G401 (cell line): ENCODE measurements around the gene ARL14EPL. TPM values are rescaled to one million over a fixed set of nuclear protein-coding genes. Genes with fewer than 3 reads are reported as not detected.

Source experiments
- DNase-seq: peaks from one replicate; pipeline ENCODE4 v3.0.0-alpha.2; 2015; ENCODE audit warnings: low spot score
- in situ Hi-C: cut with HindIII; loops from 2 replicates; pipeline ENCODE4 v1.10.0; 2016; ENCODE audit warnings: low sequenced_read_pairs, mixed read lengths
- total RNA-seq: library from RNA; depleted of rRNA; stranded (reverse); fragments of >200 nt; shearing (Covaris generic); gene quantifications from 2 replicates; pipeline ENCODE4 v1.2.3, GENCODE V29; 2014; rRNA removed

Gene ARL14EPL
- not detected in 2 replicates for total RNA-seq

DNA sequence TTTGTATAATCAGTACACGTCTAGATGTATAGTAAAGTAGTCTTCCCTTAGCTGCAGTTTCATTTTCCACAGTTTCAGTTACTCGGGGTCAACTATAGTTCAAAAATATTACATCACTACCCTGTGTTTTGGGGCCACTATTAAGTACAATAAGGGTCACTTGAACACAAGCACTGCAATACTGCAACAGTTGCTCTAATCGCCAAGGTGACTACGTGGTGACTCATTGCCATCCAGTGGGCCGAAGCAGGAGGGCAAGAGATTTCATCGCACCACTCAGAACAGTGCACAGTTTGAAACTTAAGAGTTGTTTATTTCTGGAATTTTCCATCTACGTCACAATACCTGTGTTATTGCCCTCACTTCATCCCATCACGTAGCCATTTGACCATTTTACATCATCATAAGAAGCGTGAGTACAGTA lies at the start of gene ARL14EPL:
ARL14EPL (plus strand) TSS at position 379 of the 424 bp plus-strand sequence. CDS start 18,994 bp downstream, outside the sequence.
- DNase-seq = no peak
- in situ Hi-C loops = no loop called here

DNA sequence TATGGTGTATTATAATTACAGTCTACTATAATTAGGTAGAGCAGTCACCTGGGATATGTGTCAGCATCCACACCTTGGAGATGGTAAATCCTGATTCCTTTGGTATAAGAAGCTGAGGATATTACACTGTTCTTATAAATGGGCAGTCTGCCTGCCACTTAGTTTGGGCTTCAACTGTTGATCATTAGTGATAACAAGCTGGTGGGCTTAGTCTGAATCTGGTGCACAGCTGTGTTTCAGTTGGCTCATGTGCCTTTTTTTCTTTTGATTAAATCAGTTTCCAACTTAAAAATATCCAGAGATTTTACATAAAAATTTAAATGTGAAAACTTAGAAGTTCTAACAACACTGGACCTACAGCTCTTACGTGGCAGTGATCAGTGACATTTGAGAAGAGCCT lies 48.8 kb upstream of the ARL14EPL start:
- in situ Hi-C loops = no loop called here
- DNase-seq = no peak

DNA sequence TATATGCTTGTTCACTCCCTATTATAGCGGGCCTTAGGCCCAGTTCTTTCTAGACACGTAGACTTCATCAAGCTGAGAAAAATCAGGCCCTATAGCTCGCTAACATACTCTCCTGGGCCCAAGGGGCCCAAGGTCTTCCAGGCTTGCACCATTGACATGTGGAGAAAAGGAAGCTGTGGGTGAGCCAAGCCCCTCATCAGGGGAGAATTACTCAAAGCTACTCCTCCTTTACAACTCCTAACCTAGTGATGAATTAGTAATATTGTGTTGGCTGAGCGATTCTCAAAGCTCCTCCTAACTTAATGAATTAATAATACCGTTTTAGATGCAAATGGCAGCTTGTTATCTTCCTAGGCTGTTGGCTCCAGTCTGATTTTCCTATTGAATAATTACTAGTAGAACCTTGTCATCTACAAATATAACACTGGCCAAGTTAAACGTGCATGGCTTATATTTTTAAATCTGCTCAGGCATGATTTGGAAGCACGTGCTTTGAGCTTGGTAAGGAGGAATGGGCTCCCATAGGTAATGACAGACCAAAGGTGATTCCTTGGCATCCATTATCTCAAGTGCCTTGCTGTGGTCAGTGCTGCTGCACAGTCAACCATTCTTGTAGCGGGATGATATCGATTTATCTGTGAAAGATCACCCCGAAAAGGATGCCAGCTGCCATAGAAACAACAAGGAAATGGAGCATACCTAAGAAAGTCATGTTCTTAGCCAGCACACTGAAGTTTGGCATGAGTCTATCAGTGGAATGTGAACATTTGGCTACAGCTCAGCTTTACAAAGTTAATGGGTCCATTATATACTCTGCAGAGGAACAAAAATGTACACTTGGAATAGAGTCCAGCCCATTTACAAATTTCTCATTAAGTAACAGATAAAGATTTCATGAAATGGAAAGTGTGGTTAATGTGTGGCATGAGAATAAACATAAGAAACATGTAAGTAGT lies 46.2 kb upstream of the ARL14EPL start:
- DNase-seq = no peak
- in situ Hi-C loops = no loop called here

DNA sequence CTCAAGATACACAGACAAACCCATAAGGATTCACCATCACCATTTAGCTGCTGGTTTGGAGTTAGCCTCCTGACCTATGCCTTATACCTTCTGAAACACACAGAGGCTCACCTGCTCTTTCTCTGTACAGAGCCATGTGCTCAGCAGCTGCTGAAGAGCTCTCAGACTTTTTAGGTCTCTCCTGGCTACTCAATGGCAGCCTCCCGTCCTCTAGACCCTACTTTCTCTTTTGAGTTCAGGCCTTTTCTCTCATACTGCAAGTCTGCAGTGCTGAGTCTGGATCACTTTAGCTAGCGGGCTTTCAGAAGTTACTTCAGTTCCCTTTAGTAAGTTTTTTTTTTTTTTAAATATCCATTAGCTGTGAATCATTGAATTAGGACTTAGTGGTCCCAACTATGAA lies 44.3 kb upstream of the ARL14EPL start:
- in situ Hi-C loops = no loop called here
- no peak for DNase-seq

DNA sequence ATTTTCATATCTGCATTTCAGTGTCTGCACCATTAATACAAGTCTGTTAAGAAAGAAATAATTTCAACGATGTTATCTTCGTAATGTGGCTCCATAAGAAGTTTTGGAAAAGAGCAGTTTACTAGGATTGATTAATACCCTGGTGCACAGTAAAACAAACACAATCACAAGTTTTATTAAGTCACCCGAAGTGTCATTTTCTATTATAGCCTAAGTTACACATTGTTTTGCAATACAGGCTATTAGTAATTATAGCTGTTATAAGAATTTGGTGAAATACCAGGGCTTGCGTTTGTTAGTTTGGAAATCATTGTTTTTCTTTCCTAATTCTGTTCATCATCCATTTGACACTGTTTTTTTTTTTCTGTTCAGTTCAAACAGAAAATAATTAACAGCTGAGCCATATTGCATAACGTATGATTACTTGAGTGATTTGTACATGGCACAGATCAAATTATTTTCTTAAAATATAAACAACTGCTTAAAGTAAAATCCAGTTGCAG lies 39.4 kb upstream of the ARL14EPL start:
- DNase-seq = no peak
- in situ Hi-C loops = no loop called here

DNA sequence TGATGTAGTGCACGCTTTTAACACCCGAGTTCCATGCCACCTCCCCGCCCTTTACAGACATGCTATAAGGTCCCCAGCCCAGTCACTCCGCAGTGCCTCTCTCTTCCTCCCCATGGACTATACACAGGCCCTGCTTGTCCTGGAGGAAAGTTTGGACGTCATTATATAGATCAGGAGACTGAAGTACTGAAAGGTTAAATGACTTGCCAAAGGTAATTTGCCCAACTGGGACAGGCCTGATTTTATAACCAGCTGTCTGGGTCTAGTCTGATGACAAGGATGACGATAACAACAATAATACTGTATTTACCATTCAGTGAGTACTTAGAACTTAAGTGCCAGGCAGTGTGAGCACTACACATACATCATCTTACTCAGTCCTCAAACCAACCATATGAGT lies 36.9 kb upstream of the ARL14EPL start:
- no peak for DNase-seq
- in situ Hi-C loops = no loop called here

DNA sequence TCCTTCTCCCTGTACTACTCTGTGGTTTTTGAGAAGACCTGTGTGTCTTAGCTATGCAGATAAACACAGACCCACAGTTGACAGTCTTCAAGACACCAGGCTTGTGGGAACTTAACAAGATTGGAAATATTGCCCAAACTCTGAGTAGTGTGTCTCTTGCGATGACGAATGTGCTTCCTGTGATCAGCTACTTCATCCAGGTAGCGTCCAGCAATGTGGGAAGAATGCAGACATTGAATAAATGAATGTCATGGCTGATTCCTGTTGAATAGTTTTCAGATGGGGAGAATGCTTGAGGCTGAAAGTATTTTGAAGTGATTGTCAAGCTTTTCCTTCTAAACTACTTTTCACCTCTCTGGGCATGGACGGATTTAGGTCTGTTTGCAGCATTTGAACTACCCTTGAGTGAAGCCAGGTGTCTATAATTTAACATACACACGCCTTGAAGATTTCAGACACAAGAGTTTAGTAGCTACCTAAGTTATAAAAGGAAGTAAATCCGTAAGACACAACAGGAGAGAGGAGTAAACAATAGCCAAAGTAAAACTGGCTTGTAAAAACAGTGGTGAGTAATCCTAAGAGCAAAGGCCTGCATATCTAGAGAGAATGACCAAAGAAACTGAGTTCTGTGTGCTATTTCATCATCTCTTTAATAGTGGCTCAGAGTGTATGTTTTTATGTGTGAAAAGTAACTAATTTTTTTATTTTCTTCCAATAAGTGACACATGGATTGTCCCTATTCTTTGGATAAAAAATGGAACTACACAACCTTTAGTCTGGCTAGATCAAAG lies 30.0 kb upstream of the ARL14EPL start:
- in situ Hi-C loops = no loop called here
- no peak for DNase-seq

DNA sequence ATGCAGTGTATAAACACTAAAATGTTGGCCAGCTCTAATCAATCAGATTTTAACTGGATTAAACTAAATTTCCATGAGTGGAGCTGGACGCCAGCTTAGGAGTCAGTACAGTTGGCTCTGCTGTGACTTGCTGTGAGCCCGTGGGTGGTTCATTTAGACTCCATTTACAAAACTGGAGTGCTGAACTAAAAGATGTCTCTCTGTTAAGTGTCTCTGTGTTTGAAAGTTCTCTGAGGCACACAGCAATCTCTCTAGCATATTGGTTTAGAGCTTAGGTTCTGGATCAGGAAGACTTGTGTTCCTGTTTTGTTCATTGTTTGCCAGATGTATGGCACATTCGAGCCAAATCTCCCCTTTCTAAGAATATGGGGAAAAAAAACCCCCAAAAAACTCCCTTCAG lies 28.0 kb upstream of the ARL14EPL start:
- no peak for DNase-seq
- in situ Hi-C loops = no loop called here

DNA sequence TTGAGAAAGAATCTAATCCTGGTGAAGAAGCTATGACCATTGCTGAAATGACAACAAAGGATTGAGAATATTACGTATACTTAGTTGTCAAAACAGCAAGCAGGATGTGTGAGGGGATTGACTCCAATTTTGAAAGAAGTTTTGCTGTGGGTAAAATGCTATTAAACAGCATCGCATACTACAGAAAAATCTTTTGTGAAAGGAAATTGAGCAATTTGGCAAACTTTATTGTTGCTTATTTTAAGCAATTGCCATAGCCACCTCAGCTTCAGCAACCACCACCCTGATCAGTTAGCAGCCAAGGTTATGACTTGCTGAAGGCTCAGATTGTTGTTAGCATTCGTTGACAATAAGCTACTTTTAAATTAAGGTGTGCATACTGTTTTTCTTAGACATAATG lies 22.5 kb upstream of the ARL14EPL start:
- in situ Hi-C loops = no loop called here
- DNase-seq = no peak

DNA sequence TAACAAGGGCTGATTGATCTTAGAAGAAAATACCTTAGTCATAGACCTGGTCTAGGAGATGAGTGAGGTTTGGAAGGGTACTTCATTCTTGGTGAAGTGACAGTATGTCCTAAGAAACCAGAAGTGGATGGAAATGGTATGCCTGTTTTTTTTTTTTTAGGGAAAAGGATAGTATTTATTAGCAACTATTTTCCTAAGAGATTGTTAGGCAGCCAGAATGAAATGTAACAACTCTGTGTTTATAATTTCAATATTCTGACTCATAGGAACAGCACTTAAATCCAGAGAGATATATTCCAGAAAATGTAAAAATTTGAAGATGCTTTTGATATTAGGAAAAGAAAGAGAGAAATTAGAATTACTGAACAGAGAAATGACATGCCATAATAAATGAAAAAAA lies 21.2 kb upstream of the ARL14EPL start:
- in situ Hi-C loops = no loop called here
- no peak for DNase-seq

DNA sequence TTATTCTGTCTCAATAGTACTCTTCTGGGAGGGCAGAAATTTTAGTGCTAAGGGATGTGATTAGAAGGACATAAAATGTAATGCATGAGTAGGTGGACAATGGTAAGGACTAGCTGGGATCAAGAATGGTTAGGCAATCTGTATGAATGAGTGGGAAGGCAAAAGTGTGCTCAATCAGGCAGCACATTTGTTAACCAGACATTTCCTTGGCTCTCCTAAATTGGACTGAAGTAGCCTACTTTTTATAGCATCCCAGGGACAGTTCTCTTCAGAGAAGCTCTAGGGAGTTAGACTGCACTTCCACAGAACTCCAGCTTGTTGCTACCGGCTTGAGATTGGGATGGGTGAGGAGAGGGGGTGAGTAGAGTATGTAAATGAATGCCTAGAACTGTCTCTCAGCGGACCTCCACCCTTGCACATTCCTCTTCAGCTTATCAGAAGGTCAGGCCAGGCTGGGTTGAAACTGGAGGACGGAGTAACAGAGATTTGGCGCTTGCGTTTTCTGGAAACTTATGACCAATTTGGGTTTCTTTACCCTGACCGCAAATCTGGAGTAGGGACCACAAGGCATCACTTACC lies 19.0 kb upstream of the ARL14EPL start:
- in situ Hi-C loops = no loop called here

DNA sequence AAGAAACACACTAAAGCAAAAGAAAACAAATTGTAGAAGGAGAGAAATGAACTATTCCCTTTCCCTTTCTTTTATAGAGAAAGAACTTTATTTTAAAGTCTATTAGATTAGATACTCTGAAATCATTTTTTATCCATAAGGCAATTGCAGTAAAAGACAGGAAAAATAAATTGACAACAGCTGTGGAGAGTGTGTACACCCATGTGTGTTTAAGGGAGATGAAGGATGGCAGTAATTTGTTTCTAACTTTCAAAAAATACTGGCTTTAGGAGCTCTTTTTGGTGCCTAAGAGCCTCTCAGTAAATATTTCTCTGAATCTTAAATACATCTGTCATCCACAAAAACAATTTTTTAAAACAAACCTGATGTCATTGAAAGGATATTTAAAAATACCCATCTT lies 18.3 kb upstream of the ARL14EPL start:
- no peak for DNase-seq
- in situ Hi-C loops = no loop called here

More for the DNA sequence above, 19.0 kb upstream of the ARL14EPL start:
- DNase-seq = no peak

DNA sequence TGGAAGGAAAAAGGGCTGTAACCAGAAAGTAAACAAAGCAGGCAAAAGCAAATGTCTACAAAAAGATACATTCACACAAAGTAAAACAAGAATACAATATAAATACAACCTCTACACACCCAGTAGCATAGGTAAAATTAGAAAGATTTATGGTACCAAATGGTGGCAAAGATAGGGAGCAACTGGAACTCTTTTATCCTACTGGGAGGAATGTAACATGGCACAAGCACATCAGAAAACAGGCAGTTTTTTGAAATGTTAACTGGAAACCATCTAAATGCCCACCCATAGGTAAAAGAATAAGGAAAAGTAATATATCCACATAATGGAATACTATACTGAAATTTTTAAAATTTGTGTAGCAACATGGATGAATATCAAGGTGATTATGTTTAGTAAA lies 8.7 kb upstream of the ARL14EPL start:
- in situ Hi-C loops = no loop called here
- DNase-seq = no peak

DNA sequence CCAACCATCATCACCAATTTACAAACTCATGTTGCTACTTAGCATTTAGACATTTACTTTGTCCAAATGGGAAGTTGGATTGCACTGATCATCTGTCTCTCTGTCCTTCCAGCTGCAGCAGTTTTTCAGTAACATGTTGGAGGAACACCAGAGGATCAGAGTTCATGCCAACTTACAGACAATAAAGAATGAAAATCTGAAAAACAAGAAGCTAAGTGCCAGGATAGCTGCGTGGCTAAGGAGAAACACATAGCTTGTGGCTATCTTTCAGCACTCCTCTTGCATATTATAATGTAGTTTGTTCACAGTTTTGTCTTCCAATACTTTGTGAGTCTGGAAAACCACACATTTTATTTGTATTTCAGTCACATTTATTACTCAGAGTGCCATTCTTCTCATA lies 6.4 kb upstream of the ARL14EPL start:
- in situ Hi-C loops = no loop called here
- DNase-seq = no peak

DNA sequence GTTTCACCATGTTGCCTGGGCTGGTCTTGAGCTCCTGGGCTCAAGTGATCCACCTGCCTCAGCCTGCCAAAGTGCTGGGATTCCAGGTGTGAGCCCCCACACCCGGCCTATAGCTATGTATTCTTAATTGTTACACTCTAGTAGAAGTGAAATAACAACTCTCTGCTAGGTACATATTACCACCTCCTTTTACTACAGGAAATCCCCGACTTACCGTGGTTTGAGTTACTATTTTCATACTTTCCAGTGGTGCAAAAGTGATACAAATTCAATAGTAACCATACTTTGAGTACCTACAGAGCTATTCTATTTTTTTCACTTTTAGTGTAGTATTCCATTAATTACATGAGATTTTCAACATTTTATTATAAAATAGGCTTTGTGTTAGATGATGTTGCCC lies 719 bp downstream of the ARL14EPL start:
- in situ Hi-C loops = no loop called here
- DNase-seq = no peak

DNA sequence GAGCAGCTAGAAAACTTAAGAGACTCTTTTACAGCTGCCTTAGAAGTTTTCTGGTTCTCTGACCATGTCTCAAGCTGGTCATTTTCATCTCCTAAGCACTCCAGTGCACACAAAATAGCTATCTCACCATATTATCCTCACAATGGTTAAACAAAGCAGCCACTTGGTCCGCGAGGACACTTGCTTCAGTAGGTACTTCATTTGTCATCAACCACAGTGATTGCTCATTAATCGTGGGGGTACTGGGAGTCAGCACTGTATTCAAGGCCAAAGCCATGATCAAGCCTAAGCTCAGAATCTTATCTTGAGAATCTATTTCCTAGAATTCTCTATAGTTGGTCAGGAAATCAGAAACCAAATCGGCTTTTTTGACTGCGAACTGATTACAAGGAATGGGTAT lies 2.9 kb downstream of the ARL14EPL start:
- in situ Hi-C loops = no loop called here

DNA sequence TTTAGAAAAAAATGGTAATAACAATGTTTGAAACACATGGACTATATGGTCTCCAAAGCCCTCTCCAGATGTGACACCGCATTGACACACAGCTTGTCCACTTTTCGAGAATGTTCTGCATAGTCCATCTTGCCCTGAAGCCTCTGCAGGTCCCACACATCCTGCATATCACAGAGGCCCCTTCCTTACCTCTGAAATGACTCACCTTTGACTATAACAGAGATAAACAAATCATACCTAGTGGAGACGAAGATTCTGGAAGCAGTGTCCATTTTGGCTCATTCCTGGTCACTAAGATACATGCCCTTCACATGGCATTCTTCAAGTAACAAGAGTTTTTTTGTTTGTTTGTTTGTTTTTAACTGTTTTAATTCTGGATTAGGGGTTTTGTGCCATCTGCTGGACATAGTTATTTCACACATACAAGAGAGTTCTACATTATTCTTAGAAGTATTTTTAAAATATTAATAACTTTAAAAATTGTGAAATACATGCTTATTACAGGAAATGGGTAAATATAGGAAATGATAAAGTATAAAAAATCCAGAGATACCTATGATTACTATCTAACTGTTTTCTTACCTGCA lies 5.1 kb downstream of the ARL14EPL start:
- no peak for DNase-seq
- in situ Hi-C loops = no loop called here

More for the DNA sequence above, 2.9 kb downstream of the ARL14EPL start:
- DNase-seq = no peak

DNA sequence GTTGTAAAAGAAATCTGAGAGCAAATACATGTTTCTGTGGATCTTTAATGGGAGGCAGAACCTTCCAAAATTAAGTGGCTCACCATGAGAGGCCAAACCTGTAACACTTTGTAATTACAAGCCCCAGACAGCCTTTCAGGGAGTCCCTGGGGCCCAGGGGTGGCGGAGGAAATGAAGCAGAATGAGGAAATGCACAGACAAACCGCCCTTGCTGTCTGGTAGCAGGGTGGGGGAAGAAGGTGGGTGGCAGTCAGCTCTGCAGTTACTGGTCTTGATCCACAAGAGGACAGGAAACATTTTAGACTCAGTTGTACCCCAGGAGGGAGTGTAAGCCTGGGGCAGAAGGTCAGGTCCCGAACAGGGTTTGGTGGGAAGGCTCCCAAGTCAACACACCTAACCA lies 6.5 kb downstream of the ARL14EPL start:
- in situ Hi-C loops = no loop called here
- DNase-seq = no peak

DNA sequence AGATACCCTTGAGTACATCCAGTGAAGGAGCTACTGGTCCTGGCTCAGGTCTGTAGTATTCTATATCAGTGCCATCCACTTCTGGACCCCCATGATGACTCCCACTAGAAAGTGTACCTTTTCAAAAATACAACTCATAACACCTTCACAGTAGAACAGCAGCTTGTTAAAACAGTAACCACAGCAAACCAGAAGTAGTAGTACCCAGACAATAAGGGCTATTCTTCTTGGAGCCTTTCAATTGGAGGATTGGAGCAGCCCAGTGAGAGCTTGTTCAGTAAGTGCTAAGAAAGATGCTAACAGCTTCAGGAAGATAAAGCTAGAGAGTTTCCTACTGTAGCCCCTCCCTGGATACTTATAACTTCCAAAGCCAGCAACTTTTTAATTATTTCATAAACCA lies 10.1 kb downstream of the ARL14EPL start:
- in situ Hi-C loops = no loop called here
- no peak for DNase-seq
